Kidney capillary endothelial cell (primary cell): ENCODE measurements around the gene MAPRE3.
A peak's percentile ranks its signal among the peaks of the same experiment; 100 is the strongest.

Experiments
- DNase-seq: peaks from one replicate; pipeline ENCODE4 v3.0.0-alpha.2; 2018; ENCODE audit warnings: low spot score

Gene MAPRE3

GRCh38 chr2:27016801-27017325 is 46.4 kb downstream of the MAPRE3 start:
- no peak for DNase-seq

DNA sequence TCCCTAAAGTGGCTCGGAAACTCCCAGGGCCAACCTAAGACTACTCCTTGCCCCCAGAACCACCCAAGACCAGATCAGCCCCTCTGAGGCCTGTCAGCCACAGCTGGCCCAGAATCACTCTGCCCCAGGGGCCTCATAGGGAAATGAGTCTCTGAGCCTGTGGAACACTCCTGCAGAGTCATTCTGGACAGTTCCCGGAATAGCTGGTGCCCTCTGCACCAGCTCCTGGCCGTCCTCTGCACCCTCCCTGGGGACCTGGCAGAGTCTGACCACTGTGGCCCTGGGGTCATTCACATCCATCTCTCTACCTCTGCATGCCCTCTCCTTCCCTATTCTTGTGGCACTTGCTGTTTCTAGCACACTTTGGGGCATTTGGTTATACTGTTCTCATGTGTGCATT is 47.7 kb downstream of the MAPRE3 start:
- DNase-seq = no peak

GRCh38 chr2:27019459-27019858 is 49.0 kb downstream of the MAPRE3 start:
- DNase-seq = no peak

DNA sequence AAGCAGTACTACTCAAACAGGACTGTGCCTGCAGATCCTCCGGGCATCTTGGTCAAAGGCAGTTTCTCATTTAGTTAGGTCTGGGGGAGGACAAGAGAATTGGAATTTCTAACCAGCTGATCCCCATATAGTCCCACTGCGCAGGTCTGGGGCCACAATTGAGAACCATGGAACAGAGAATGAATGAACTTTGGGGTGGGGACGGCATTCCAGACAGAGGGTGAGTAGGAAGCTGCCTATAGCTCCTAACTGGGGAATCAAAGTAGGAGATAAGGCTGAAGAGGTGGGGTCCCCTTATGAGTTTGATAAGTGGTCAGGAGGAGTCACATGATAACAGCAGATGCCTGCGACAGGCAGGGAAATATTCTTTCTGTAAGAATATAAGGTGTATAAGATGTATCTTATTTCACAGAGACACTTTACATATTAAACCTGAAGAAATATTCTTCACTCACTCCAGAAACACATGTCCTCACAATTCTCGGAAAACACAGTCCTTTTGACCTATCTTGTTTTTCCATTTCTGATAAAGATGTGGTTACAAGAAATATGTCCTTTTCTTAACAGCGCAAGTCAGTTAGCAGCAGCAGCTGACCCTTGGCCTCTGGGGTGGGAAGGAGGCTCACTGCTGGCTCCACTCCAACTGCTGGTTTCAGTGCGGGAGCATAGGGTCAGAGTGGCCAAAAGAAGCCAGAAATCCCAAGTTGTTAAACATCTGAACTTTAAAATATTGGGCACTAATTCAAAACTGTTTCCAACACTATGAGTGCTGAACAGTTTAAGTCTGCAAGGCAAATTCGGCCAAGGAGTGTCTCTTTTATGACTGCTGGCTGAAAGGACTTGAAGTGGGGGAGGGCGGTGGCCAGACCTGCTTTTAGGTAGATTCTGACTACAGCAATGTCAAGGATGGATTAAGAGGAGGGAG is 49.8 kb downstream of the MAPRE3 start:
- no peak for DNase-seq

- no peak for DNase-seq
Observed at GRCh38 chr2:27021253-27022049, 51.0 kb downstream of the MAPRE3 start.

DNA sequence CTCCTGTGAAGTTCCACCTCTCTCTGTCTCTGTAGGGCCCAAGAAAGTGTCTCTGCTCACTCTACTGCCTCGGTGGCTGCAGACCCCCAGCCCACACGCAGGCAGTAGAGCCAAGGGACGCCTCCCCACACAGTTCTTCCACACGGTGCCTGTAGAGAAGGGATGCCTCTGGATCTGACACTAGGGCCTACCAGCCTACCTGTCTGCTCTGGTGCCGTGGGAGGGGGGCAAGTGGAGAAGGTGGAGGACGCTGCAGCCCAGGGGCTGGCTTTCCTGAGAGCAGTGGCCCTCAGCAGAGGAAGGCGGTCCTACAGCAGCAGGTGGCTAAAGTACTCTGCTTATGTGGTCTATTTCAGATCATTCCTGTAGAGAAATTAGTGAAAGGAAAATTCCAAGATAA is 53.3 kb downstream of the MAPRE3 start:
- DNase-seq = no peak

GRCh38 chr2:27024188-27024587 is 53.8 kb downstream of the MAPRE3 start:
- DNase-seq = no peak

DNA sequence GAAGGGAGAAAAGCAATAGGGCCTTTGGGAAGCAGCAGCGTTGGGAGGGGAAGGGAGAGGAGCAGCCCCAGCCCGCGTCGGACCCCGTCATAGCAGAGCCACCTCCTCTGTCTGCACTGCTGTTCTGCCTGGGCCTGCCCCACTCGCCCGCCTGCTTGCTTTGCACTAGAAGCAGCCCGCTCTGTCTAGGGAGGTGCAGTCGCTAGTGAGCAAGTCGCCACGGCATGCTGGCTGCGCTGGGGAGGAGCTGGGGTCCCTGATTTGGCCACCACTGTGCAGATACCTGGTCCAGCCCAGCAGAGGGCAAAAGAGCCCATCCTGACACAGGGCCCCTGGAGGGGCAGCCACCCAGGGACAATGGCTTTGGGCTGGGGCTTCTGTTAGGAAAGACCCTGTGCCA is 54.4 kb downstream of the MAPRE3 start:
- DNase-seq = no peak

GRCh38 chr2:27025281-27025800 is 54.9 kb downstream of the MAPRE3 start:
- DNase-seq = no peak

DNA sequence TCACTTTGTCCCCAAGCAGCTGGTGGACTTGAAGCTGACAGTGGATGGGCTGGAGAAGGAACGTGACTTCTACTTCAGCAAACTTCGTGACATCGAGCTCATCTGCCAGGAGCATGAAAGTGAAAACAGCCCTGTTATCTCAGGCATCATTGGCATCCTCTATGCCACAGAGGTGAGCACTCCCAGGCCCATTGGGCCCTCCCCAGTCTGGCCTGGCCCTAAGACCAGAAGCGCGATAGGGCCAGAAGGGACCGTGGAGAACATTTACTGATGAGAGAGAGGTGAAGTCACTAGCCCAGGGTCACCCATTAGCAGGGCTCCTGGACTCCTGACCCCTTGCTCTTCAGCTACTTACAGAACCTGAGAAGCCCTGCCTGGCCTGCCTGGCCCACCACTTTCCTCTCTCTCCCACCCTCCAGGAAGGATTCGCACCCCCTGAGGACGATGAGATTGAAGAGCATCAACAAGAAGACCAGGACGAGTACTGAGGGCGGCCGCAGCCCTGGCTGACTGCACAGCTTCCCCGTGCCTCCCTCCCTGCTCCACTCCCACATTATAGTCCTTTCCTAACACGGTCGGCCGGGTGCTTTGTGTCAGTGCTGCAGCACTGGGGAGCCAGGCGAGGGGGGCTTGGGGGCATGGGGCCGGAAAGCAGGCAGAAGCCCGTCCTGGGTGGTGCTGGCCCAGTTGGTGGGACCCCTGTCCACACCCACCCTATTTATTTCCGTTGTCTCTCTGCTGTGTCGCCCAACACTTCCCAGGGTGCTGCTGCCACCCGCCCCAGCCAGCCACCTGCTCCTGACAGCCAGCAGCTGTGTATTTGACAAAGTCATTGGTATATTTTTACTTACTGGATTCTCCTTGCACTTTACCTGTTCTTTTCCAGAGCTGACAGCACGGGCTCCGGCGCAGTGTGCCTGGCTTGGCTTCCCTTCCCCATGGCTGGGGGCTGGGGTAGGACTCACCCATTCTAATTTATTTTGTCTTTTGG is 55.7 kb downstream of the MAPRE3 start:
- DNase-seq = no peak

GRCh38 chr2:27027211-27027651 is 56.8 kb downstream of the MAPRE3 start:
- DNase-seq = no peak

- no peak for DNase-seq
Observed at GRCh38 chr2:27029051-27029450, 58.6 kb downstream of the MAPRE3 start.

DNA sequence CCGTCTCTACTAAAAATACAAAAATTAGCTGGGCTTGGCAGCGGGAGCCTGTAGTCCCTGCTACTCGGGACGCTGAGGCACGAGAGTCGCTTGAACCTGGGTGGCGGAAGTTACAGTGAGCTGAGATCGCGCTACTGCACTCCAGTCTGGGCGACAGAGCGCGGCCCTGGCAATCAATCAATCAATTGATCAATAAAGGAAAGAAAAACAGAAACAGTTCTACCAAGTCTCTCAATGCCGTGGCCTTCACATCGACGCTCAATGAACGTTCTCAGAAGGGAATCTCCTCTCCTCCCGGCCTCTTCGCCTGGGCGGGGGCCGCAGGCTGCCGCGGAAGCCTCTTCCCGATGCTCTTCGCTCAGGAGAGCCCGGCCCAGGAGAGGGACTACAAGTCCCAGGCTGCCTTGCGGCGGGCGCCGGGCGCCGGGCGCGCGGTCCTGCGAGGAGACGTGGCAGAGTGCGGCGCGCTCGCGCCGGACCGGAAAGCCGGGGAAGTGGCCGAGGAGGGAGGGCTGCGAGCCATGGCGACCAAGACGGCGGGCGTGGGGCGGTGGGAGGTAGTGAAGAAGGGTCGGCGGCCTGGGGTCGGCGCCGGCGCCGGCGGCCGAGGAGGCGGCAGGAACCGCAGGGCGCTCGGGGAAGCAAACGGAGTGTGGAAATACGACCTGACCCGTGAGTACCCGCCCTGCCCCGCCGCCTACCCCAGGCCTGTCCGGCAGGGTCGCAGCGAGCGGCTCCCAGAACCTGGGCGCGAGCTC is 62.2 kb downstream of the MAPRE3 start, which contains the start of gene TMEM214:
TSS of gene TMEM214 (plus strand) at position 471 of the 758 bp plus-strand sequence. CDS start at position 522, 51 bp downstream.
- DNase-seq = peak; percentile 87

DNA sequence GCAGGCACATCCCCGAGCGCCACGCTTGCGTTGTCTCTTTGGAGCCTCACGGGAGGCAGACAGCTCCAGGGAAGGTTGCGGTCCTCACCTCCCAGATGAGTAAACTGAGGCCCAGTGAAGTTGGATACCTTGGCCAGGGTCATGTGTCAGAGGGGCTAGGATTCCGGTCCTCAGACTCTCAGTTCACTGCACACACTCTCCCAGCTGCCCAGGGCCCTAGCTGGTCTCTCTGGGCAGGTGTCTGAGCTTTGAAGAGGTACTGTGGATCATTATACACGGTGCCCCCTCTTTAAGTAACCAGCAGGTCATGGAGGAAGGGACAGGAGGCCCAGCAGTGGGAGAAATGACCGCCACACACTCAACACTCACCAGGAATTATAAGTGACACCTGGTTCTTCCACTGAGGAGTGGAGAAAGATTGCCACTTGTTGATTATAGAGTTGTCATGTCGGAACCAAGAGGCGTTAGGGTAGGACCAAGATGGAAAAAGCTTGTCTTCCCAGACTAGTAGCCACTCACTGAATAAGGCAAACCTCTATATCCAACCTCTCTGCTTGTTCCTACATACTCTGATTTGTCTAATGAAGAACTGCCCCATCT is 62.9 kb downstream of the MAPRE3 start:
- DNase-seq = no peak

GRCh38 chr2:27038012-27038411 is 67.6 kb downstream of the MAPRE3 start:
- no peak for DNase-seq

- no peak for DNase-seq
Observed at GRCh38 chr2:27038631-27039339, 68.3 kb downstream of the MAPRE3 start.

DNA sequence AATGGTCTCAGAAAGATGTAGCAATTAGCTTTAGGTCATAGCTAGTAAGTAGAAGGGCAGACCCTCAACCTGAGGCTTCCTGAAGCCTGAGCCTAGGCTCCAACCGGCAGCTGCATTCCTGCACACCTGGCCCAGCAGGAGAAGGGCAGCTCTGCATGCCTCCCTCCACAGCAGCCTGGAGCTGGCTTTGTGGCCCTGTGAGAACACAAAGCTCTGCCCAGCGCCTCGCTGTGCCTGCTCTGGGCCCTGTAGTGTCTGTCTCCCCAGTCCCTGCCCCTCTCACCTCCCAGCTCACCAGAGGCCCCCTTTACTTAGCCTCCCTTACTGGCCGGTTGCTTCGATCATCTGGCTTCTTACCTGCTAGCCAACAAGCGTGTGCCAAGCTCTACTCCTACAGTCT is 69.0 kb downstream of the MAPRE3 start:
- no peak for DNase-seq

DNA sequence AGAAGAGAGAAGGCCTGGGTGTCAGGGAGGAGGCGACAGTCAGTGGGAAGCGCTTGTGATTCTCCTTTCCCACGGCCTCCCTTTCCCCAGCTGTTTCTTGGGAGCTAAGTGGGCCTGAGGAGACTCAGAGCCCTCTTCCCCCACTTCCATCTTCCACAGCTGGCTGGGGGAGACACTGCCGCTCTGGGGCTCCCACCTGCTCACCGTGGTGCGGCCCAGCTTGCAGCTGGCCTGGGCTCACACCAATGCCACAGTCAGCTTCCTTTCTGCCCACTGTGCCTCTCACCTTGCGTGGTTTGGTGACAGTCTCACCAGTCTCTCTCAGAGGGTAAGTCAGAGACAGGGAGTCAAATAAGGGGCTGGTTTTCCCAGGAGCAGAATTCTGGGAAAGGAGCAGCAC is 69.4 kb downstream of the MAPRE3 start:
- DNase-seq = no peak

DNA sequence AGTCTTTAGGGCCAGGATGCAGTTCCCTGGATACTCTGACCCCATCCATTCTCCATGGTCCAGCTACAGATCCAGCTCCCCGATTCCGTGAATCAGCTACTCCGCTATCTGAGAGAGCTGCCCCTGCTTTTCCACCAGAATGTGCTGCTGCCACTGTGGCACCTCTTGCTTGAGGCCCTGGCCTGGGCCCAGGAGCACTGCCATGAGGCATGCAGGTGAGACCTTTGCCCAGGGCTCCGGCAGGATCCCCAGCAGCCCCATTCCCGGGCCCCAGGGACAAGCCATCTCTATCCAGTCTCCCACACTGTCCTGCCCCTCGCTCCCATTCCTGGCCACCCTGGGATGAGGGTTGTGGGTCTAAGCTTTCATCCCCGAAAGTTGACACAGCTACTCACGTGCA is 69.8 kb downstream of the MAPRE3 start:
- no peak for DNase-seq
